ENCODE data around the gene NOTCH4.
A peak's percentile ranks its signal among the peaks of the same experiment; 100 is the strongest.
"Not testable (repeated sequence)": the region's sequence is repeated elsewhere in the genome, so short reads cannot be mapped to it uniquely, and the experiment has no call there.

Gene NOTCH4

GRCh38 chr6:32216285-32216684 lies 7.6 kb downstream of the NOTCH4 start:
- DNase-seq = no peak

GRCh38 chr6:32215617-32216016 lies 8.2 kb downstream of the NOTCH4 start:
- no peak for DNase-seq

- no peak for DNase-seq
These were observed 9.7 kb downstream of the NOTCH4 start for GRCh38 chr6:32214126-32214525.

- DNase-seq = no peak
These were observed 10.2 kb downstream of the NOTCH4 start for GRCh38 chr6:32213649-32214048.

- DNase-seq = no peak
These were observed 11.6 kb downstream of the NOTCH4 start for GRCh38 chr6:32212076-32212760.

GRCh38 chr6:32211432-32211831 lies 12.4 kb downstream of the NOTCH4 start:
- not testable (repeated sequence) for DNase-seq

GRCh38 chr6:32210191-32210601 lies 13.7 kb downstream of the NOTCH4 start:
- no peak for DNase-seq

- no peak for DNase-seq
These were observed 14.9 kb downstream of the NOTCH4 start for GRCh38 chr6:32208996-32209395.

- no peak for DNase-seq
These were observed 19.6 kb downstream of the NOTCH4 start for GRCh38 chr6:32204268-32204715.

- DNase-seq = no peak
These were observed 20.2 kb downstream of the NOTCH4 start for GRCh38 chr6:32203426-32204267.

GRCh38 chr6:32202186-32202585 lies 21.7 kb downstream of the NOTCH4 start:
- DNase-seq = no peak

- no peak for DNase-seq
These were observed 23.0 kb downstream of the NOTCH4 start for GRCh38 chr6:32200711-32201475.

- DNase-seq = no peak
These were observed 25.0 kb downstream of the NOTCH4 start for GRCh38 chr6:32198866-32199265.

- DNase-seq = no peak
These were observed 25.5 kb downstream of the NOTCH4 start for GRCh38 chr6:32198345-32198696.

- DNase-seq = peak; percentile 58
These were observed 26.9 kb downstream of the NOTCH4 start for GRCh38 chr6:32196682-32197616.

GRCh38 chr6:32195902-32196681 lies 27.8 kb downstream of the NOTCH4 start:
- DNase-seq = peak; percentile 88

- peak; percentile 97 for DNase-seq
These were observed 28.3 kb downstream of the NOTCH4 start for GRCh38 chr6:32195652-32195901.

- no peak for DNase-seq
These were observed 28.8 kb downstream of the NOTCH4 start for GRCh38 chr6:32194825-32195651.

GRCh38 chr6:32194388-32194787 lies 29.5 kb downstream of the NOTCH4 start:
- no peak for DNase-seq

GRCh38 chr6:32193096-32193495 lies 30.8 kb downstream of the NOTCH4 start:
- DNase-seq = not testable (repeated sequence)

- no peak for DNase-seq
These were observed 31.2 kb downstream of the NOTCH4 start, which contains the start of gene GPSM3 for GRCh38 chr6:32192608-32193039. Gene GPSM3 (minus strand): TSS chr6:32192643. CDS start chr6:32192513, 130 bp downstream.

Data from NCI-H748 treated with DMSO at 0.1 percent for 48 hours (cell line).